Neural progenitor cell (in vitro differentiated cells): ENCODE results near the gene S100A16.

ENCODE experiments used
- CTCF ChIP-seq: fragments of 200-600 bp; sonication (generic); IDR thresholded peaks from 2 replicates; pipeline ENCODE4 v1.5.1; 2017; ENCODE audit warnings: antibody characterized with exemption, mild to moderate bottlenecking
- EZH2 ChIP-seq: fragments of 200-600 bp; sonication (generic); IDR thresholded peaks from 2 replicates; pipeline ENCODE4 v1.6.1; 2017; ENCODE audit warnings: antibody characterized with exemption, mild to moderate bottlenecking, moderate library complexity
- EZH2phosphoT487 ChIP-seq: fragments of 200-600 bp; sonication (generic); IDR thresholded peaks from 2 replicates; pipeline ENCODE4 v1.6.1; 2017; ENCODE audit warnings: antibody characterized with exemption

GRCh38 chr1:153642161-153642560 is 29.2 kb upstream of the S100A16 start:
- TF ChIP-seq CTCF (no peak), EZH2 (no peak), EZH2phosphoT487 (no peak)
